HepG2 (cell line): ENCODE results near the gene RNASE8. TPM values are rescaled to one million over a fixed set of nuclear protein-coding genes. Genes with fewer than 3 reads are reported as not detected.

Source experiments
- DMAP1 ChIP-seq: IDR thresholded peaks from 2 replicates; pipeline ENCODE4 v1.6.1; 2016
- FOXA3 ChIP-seq: IDR thresholded peaks from 2 replicates; pipeline ENCODE4 v1.6.1; 2016; ENCODE audit warnings: missing genetic modification reagents, missing compliant biosample characterization
- HBP1 ChIP-seq: IDR thresholded peaks from 2 replicates; pipeline ENCODE4 v1.6.1; 2016; ENCODE audit warnings: low read depth, control low read depth
- POLR2AphosphoS2 ChIP-seq: IDR thresholded peaks from 2 replicates; pipeline ENCODE4 v1.6.1; 2011; ENCODE audit warnings: low read depth, low read length, improper control_type of control experiment
- POLR2AphosphoS5 ChIP-seq: IDR thresholded peaks from 2 replicates; pipeline ENCODE4 v1.6.1; 2012; ENCODE audit warnings: low read depth, low read length
- SRSF9 ChIP-seq: fragments of 200-400 bp; formaldehyde crosslinking; IDR thresholded peaks from 2 replicates; pipeline ENCODE4 v1.6.1; 2018; ENCODE audit warnings: borderline replicate concordance, mild to moderate bottlenecking, low read depth, low read length; ENCODE audit not compliant: insufficient read depth, poor library complexity, severe bottlenecking
- THAP8 ChIP-seq: sonication (generic); formaldehyde crosslinking; IDR thresholded peaks from 2 replicates; pipeline ENCODE4 v1.5.1; 2020; ENCODE audit warnings: missing genetic modification reagents, mild to moderate bottlenecking, borderline replicate concordance
- THYN1 ChIP-seq: sonication (generic); formaldehyde crosslinking; IDR thresholded peaks from 2 replicates; pipeline ENCODE4 v1.8.1; 2023; ENCODE audit warnings: low read depth, mild to moderate bottlenecking, moderate library complexity, missing genetic modification reagents, borderline replicate concordance
- ZBTB3 ChIP-seq: sonication (generic); formaldehyde crosslinking; IDR thresholded peaks from 2 replicates; pipeline ENCODE4 v1.4.0; 2020; ENCODE audit warnings: low read depth, mild to moderate bottlenecking, moderate library complexity, missing genetic modification reagents, borderline replicate concordance
- ZC3H13 ChIP-seq: sonication (generic); formaldehyde crosslinking; IDR thresholded peaks from 2 replicates; pipeline ENCODE4 v1.8.1; 2023; ENCODE audit warnings: mild to moderate bottlenecking, missing genetic modification reagents, moderate library complexity
- ZKSCAN8 ChIP-seq: IDR thresholded peaks from 2 replicates; pipeline ENCODE4 v1.6.1; 2016; ENCODE audit warnings: borderline replicate concordance, missing genetic modification reagents, missing compliant biosample characterization
- ZMYM2 ChIP-seq: sonication (generic); formaldehyde crosslinking; IDR thresholded peaks from 2 replicates; pipeline ENCODE4 v1.8.0; 2022; ENCODE audit warnings: mild to moderate bottlenecking, missing genetic modification reagents
- ZNF138 ChIP-seq: sonication (generic); formaldehyde crosslinking; IDR thresholded peaks from 2 replicates; pipeline ENCODE4 v1.5.0; 2020; ENCODE audit warnings: mild to moderate bottlenecking, low read depth, missing genetic modification reagents
- ZNF576 ChIP-seq: sonication (generic); formaldehyde crosslinking; IDR thresholded peaks from 2 replicates; pipeline ENCODE4 v1.4.0; 2020; ENCODE audit warnings: mild to moderate bottlenecking, missing genetic modification reagents
- ZNF609 ChIP-seq: sonication (generic); formaldehyde crosslinking; IDR thresholded peaks from 2 replicates; pipeline ENCODE4 v1.4.0; 2020; ENCODE audit warnings: mild to moderate bottlenecking, missing genetic modification reagents, borderline replicate concordance
- polyA plus RNA-seq, 8 experiments: library from polyadenylated mRNA; depleted of rRNA in 3 of 8; stranded (reverse) in 7 of 8; unstranded in 1 of 8; fragments of >200 nt; fragmentation: Illumina TruSeq in 4 of 8; extraction: Trizol in 4 of 8; gene quantifications; 2 replicates each; pipeline versions ENCODE4 v1.2.1 to v1.2.3, GENCODE V29; 2011 to 2016; ENCODE audit warnings: low read depth in 4 of 8, missing spikeins in 1 of 8, mixed read lengths in 1 of 8; ENCODE audit not compliant: insufficient read depth in 1 of 8
- total RNA-seq, 5 experiments: library from RNA; depleted of rRNA; stranded (reverse); fragments of >200 nt; fragmentation: Illumina TruSeq; extraction: Trizol; gene quantifications; 2 replicates each; pipeline ENCODE4 v1.2.3, GENCODE V29; 2016; ENCODE audit warnings: low read depth in 1 of 5
- TF ChIP-seq, protein P1 (sequence below): sonication (generic); formaldehyde crosslinking; IDR thresholded peaks from 2 replicates; pipeline ENCODE4 v1.5.0; 2020; ENCODE audit warnings: mild to moderate bottlenecking, missing genetic modification reagents

Gene RNASE8
- total and polyA plus RNA-seq, 2 of the 13 experiments (the other 11 are each of a cell fraction or from before 2014, with no cell fraction given), result not detected

- no peak for TF ChIP-seq HBP1
- TF ChIP-seq, protein P1, sequence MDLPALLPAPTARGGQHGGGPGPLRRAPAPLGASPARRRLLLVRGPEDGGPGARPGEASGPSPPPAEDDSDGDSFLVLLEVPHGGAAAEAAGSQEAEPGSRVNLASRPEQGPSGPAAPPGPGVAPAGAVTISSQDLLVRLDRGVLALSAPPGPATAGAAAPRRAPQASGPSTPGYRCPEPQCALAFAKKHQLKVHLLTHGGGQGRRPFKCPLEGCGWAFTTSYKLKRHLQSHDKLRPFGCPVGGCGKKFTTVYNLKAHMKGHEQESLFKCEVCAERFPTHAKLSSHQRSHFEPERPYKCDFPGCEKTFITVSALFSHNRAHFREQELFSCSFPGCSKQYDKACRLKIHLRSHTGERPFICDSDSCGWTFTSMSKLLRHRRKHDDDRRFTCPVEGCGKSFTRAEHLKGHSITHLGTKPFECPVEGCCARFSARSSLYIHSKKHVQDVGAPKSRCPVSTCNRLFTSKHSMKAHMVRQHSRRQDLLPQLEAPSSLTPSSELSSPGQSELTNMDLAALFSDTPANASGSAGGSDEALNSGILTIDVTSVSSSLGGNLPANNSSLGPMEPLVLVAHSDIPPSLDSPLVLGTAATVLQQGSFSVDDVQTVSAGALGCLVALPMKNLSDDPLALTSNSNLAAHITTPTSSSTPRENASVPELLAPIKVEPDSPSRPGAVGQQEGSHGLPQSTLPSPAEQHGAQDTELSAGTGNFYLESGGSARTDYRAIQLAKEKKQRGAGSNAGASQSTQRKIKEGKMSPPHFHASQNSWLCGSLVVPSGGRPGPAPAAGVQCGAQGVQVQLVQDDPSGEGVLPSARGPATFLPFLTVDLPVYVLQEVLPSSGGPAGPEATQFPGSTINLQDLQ (CRISPR knock-in tag), result no peak
- TF ChIP-seq ZNF609 (CRISPR knock-in tag), result peak; percentile 36; the same call in 1 of the 2 replicates
- no peak for TF ChIP-seq ZMYM2
- no peak for TF ChIP-seq ZBTB3 (CRISPR knock-in tag)
- no peak for TF ChIP-seq DMAP1
- TF ChIP-seq ZKSCAN8 (CRISPR knock-in tag), result 0 out of 2 replicates have a peak, but pooled peaks have one; percentile 49
- no peak for TF ChIP-seq POLR2AphosphoS2
- TF ChIP-seq THYN1 (CRISPR knock-in tag), result no peak
- TF ChIP-seq SRSF9, result no peak
- TF ChIP-seq ZNF138 (CRISPR knock-in tag), result no peak
- TF ChIP-seq THAP8 (CRISPR knock-in tag), result no peak
- TF ChIP-seq POLR2AphosphoS5, result 0 out of 2 replicates have a peak, but pooled peaks have one; percentile 48
- no peak for TF ChIP-seq FOXA3 (CRISPR knock-in tag)
- no peak for TF ChIP-seq ZC3H13 (CRISPR knock-in tag)
- no peak for TF ChIP-seq ZNF576
These were observed 3.2 kb downstream of the RNASE8 start (continued) for GRCh38 chr14:21060614-21061346.
